HG03520 (cell line): ENCODE data around the gene B3GALT5.
"Not testable (repeated sequence)": the region's sequence is repeated elsewhere in the genome, so short reads cannot be mapped to it uniquely, and the experiment has no call there.

ENCODE experiments used
- ATAC-seq: cut with Tn5 transposase; IDR thresholded peaks from one replicate; pipeline ENCODE4 v1.9.1; 2021; ENCODE audit warnings: mild to moderate bottlenecking, moderate library complexity; ENCODE audit not compliant: unreplicated experiment

B3GALT5 gene

GRCh38 chr21:39612233-39613040 lies at the start of gene B3GALT5:
B3GALT5 (plus strand) TSS chr21:39612940; CDS start chr21:39660560, 47,620 bp downstream.
- ATAC-seq, result no peak

GRCh38 chr21:39564200-39564599 lies 48.5 kb upstream of the B3GALT5 start:
- no peak for ATAC-seq

- ATAC-seq, result no peak
Measured at GRCh38 chr21:39567180-39567972, 45.4 kb upstream of the B3GALT5 start.

GRCh38 chr21:39568361-39568760 lies 44.4 kb upstream of the B3GALT5 start:
- no peak for ATAC-seq

- no peak for ATAC-seq
Measured at GRCh38 chr21:39575775-39576174, 37.0 kb upstream of the B3GALT5 start.

GRCh38 chr21:39576518-39577128 lies 36.1 kb upstream of the B3GALT5 start:
- no peak for ATAC-seq

GRCh38 chr21:39579734-39580332 lies 32.9 kb upstream of the B3GALT5 start:
- no peak for ATAC-seq

GRCh38 chr21:39580744-39581143 lies 32.0 kb upstream of the B3GALT5 start:
- no peak for ATAC-seq

GRCh38 chr21:39581414-39581813 lies 31.3 kb upstream of the B3GALT5 start:
- no peak for ATAC-seq

GRCh38 chr21:39582749-39583148 lies 30.0 kb upstream of the B3GALT5 start:
- ATAC-seq, result no peak

- not testable (repeated sequence) for ATAC-seq
Measured at GRCh38 chr21:39583586-39583985, 29.2 kb upstream of the B3GALT5 start.

- no peak for ATAC-seq
Measured at GRCh38 chr21:39587376-39587775, 25.4 kb upstream of the B3GALT5 start.

- no peak for ATAC-seq
Measured at GRCh38 chr21:39588884-39589283, 23.9 kb upstream of the B3GALT5 start.

GRCh38 chr21:39593522-39593921 lies 19.2 kb upstream of the B3GALT5 start:
- no peak for ATAC-seq

GRCh38 chr21:39595465-39595864 lies 17.3 kb upstream of the B3GALT5 start:
- ATAC-seq, result no peak

- no peak for ATAC-seq
Measured at GRCh38 chr21:39597595-39597994, 15.1 kb upstream of the B3GALT5 start.

- no peak for ATAC-seq
Measured at GRCh38 chr21:39599191-39599970, 13.4 kb upstream of the B3GALT5 start.

- no peak for ATAC-seq
Measured at GRCh38 chr21:39601187-39601928, 11.4 kb upstream of the B3GALT5 start.

GRCh38 chr21:39602076-39602689 lies 10.6 kb upstream of the B3GALT5 start:
- no peak for ATAC-seq
